ENCODE measurements around the gene TRAF2. TPM values are rescaled to one million over a fixed set of nuclear protein-coding genes. Genes with fewer than 3 reads are reported as not detected.

Gene TRAF2
- total and polyA plus RNA-seq, 2 of the 13 experiments (the other 11 are each of a cell fraction or from before 2014, with no cell fraction given): 12.4 to 13.6 TPM

DNA sequence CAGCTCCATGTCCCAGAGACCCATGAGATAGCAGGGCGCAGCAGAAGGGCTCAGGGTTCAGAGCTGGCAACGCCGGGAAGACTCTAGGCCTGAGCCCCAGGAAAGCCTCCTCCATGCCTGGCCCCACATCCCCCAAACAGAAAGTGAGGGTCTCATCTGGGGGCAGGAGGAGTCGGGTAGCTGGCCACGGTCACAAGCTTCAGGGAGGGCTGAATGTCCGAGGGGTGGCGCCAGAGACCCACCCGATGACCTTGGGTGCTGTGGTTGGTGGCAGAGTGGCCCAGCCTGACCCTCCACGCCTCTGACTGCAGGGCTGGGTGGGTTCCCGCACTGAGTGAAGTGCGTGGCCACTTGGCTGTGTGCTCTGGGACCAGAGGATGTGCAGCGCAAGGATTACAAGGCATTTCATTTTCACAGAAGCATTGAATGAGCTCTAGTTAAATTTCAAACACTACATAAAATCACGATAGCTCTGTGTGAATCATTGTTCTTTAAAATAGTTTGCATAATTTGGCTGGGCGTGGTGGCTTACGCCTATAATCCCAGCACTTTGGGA lies 61.7 kb downstream of the TRAF2 start (continued):
- TF ChIP-seq SRSF1 (optimal IDR thresholded peaks at IDR 0.05; ENCODE audit: low read depth, low read length) (no peak), NFKBIZ (CRISPR knock-in tag; IDR thresholded peaks at IDR 0.05) (no peak), ZNF572 (CRISPR knock-in tag; IDR thresholded peaks at IDR 0.05) (0 out of 2 replicates have a peak, but pooled peaks have one; percentile 59), U2AF1 (optimal IDR thresholded peaks at IDR 0.05; ENCODE audit: low read depth, low read length) (no peak), ZNF331 (CRISPR knock-in tag; IDR thresholded peaks at IDR 0.05) (0 out of 2 replicates have a peak, but pooled peaks have one; percentile 24), ZSCAN31 (CRISPR knock-in tag; IDR thresholded peaks at IDR 0.05; ENCODE audit: low read depth) (0 out of 2 replicates have a peak, but pooled peaks have one; percentile 26), ZNF335 (CRISPR knock-in tag; IDR thresholded peaks at IDR 0.05) (no peak), KDM3A (CRISPR knock-in tag; IDR thresholded peaks at IDR 0.05; ENCODE audit: low read depth) (0 out of 2 replicates have a peak, but pooled peaks have one; percentile 58), KLF12 (CRISPR knock-in tag; IDR thresholded peaks at IDR 0.05; ENCODE audit: borderline replicate concordance) (no peak), ZFP41 (CRISPR knock-in tag; IDR thresholded peaks at IDR 0.05; ENCODE audit: borderline replicate concordance) (no peak), NFIB (CRISPR knock-in tag; IDR thresholded peaks at IDR 0.05; ENCODE audit: borderline replicate concordance) (no peak), KMT2A (CRISPR knock-in tag; IDR thresholded peaks at IDR 0.05) (no peak), HDAC6 (IDR thresholded peaks at IDR 0.05; ENCODE audit: low read depth, low read length) (no peak), ZNF292 (CRISPR knock-in tag; IDR thresholded peaks at IDR 0.05; ENCODE audit: borderline replicate concordance, low read depth) (no peak), ZNF549 (CRISPR knock-in tag; IDR thresholded peaks at IDR 0.05) (no peak), ZSCAN25 (CRISPR knock-in tag; IDR thresholded peaks at IDR 0.05) (no peak)
- TF ChIP-seq, protein P1, sequence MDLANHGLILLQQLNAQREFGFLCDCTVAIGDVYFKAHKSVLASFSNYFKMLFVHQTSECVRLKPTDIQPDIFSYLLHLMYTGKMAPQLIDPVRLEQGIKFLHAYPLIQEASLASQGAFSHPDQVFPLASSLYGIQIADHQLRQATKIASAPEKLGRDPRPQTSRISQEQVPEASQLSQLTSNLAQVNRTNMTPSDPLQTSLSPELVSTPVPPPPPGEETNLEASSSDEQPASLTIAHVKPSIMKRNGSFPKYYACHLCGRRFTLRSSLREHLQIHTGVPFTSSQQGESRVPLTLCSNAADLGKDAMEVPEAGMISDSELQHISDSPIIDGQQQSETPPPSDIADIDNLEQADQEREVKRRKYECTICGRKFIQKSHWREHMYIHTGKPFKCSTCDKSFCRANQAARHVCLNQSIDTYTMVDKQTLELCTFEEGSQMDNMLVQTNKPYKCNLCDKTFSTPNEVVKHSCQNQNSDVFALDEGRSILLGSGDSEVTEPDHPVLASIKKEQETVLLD (CRISPR knock-in tag; IDR thresholded peaks at IDR 0.05; ENCODE audit: low read depth): no peak
- TF ChIP-seq, protein P2, sequence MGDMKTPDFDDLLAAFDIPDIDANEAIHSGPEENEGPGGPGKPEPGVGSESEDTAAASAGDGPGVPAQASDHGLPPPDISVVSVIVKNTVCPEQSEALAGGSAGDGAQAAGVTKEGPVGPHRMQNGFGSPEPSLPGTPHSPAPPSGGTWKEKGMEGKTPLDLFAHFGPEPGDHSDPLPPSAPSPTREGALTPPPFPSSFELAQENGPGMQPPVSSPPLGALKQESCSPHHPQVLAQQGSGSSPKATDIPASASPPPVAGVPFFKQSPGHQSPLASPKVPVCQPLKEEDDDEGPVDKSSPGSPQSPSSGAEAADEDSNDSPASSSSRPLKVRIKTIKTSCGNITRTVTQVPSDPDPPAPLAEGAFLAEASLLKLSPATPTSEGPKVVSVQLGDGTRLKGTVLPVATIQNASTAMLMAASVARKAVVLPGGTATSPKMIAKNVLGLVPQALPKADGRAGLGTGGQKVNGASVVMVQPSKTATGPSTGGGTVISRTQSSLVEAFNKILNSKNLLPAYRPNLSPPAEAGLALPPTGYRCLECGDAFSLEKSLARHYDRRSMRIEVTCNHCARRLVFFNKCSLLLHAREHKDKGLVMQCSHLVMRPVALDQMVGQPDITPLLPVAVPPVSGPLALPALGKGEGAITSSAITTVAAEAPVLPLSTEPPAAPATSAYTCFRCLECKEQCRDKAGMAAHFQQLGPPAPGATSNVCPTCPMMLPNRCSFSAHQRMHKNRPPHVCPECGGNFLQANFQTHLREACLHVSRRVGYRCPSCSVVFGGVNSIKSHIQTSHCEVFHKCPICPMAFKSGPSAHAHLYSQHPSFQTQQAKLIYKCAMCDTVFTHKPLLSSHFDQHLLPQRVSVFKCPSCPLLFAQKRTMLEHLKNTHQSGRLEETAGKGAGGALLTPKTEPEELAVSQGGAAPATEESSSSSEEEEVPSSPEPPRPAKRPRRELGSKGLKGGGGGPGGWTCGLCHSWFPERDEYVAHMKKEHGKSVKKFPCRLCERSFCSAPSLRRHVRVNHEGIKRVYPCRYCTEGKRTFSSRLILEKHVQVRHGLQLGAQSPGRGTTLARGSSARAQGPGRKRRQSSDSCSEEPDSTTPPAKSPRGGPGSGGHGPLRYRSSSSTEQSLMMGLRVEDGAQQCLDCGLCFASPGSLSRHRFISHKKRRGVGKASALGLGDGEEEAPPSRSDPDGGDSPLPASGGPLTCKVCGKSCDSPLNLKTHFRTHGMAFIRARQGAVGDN (CRISPR knock-in tag; IDR thresholded peaks at IDR 0.05): peak; percentile 70
- TF ChIP-seq, protein P3, sequence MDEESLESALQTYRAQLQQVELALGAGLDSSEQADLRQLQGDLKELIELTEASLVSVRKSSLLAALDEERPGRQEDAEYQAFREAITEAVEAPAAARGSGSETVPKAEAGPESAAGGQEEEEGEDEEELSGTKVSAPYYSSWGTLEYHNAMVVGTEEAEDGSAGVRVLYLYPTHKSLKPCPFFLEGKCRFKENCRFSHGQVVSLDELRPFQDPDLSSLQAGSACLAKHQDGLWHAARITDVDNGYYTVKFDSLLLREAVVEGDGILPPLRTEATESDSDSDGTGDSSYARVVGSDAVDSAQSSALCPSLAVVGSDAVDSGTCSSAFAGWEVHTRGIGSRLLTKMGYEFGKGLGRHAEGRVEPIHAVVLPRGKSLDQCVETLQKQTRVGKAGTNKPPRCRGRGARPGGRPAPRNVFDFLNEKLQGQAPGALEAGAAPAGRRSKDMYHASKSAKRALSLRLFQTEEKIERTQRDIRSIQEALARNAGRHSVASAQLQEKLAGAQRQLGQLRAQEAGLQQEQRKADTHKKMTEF (CRISPR knock-in tag; IDR thresholded peaks at IDR 0.05): peak; percentile 20; the same call in 1 of the 2 replicates
- TF ChIP-seq, protein P4, sequence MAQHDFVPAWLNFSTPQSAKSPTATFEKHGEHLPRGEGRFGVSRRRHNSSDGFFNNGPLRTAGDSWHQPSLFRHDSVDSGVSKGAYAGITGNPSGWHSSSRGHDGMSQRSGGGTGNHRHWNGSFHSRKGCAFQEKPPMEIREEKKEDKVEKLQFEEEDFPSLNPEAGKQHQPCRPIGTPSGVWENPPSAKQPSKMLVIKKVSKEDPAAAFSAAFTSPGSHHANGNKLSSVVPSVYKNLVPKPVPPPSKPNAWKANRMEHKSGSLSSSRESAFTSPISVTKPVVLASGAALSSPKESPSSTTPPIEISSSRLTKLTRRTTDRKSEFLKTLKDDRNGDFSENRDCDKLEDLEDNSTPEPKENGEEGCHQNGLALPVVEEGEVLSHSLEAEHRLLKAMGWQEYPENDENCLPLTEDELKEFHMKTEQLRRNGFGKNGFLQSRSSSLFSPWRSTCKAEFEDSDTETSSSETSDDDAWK (CRISPR knock-in tag; IDR thresholded peaks at IDR 0.05): no peak
